PFSK-1 (cell line): ENCODE results near the gene FBXW4.

Source experiments
- FOXP2 ChIP-seq: optimal IDR thresholded peaks from 2 replicates; pipeline ENCODE3; 2011; ENCODE audit warnings: borderline replicate concordance, control low read depth, inconsistent platforms; ENCODE audit not compliant: insufficient read depth; ENCODE audit errors: extremely low read length, extremely low read depth
- POLR2AphosphoS5 ChIP-seq: IDR thresholded peaks from 2 replicates; pipeline ENCODE4 v1.6.1; 2012; ENCODE audit warnings: low read depth, mild to moderate bottlenecking, control low read depth, low read length, moderate library complexity
- SIN3A ChIP-seq: IDR thresholded peaks from 2 replicates; pipeline ENCODE4 v1.6.1; 2012; ENCODE audit warnings: mild to moderate bottlenecking, low read length, moderate library complexity, borderline replicate concordance; ENCODE audit not compliant: insufficient read depth
- TAF1 ChIP-seq: IDR thresholded peaks from 2 replicates; pipeline ENCODE4 v1.6.1; 2012; ENCODE audit warnings: low read length, control low read depth, borderline replicate concordance; ENCODE audit not compliant: insufficient read depth
- TF ChIP-seq, protein P1 (sequence below), 2 experiments: IDR thresholded peaks; 2 replicates each; pipeline versions ENCODE4 v1.6.1 to v1.8.0; 2011 to 2012; ENCODE audit warnings: low read depth in 2 of 2, low read length in 2 of 2, control low read depth in 1 of 2, inconsistent platforms in 1 of 2, mild to moderate bottlenecking in 1 of 2, moderate library complexity in 1 of 2; ENCODE audit not compliant: insufficient read depth in 1 of 2

Gene FBXW4

DNA sequence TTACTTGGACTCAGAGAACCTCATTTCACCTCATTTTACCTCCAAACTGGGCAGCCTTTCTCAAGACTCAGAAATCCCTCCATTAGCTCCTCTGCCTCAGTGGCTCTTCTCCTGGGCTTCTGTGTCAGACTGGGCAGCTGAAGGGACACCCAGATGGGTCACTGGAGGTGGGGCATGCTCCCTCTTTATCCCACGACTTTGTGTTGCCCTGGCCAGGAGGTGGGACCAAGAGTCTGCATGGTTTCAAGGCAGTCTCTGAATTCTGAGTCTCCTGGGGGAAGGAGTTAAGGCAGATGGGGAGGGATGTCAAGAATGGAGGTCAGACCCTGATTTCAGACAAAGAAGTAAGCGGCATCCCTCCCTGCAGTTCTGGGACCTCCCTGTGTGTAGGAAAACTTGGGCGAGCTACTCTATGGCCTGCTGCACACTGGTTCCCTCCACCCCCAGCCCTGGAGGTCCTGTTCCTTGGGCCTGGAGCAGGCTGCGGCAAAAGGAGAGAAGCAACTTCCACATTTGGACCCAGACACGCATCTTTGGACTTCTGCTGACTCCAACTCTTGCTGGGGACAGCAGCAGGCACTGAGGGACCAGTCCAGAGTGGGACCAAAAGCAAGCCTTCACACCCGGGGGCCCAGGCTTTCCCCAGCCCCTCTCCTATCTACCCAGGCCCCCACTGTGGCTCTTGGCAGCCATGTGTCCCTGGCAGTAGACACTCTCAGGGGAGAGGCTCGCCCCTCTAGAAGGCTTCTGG lies 117.7 kb downstream of the FBXW4 start:
- TF ChIP-seq, protein P1, sequence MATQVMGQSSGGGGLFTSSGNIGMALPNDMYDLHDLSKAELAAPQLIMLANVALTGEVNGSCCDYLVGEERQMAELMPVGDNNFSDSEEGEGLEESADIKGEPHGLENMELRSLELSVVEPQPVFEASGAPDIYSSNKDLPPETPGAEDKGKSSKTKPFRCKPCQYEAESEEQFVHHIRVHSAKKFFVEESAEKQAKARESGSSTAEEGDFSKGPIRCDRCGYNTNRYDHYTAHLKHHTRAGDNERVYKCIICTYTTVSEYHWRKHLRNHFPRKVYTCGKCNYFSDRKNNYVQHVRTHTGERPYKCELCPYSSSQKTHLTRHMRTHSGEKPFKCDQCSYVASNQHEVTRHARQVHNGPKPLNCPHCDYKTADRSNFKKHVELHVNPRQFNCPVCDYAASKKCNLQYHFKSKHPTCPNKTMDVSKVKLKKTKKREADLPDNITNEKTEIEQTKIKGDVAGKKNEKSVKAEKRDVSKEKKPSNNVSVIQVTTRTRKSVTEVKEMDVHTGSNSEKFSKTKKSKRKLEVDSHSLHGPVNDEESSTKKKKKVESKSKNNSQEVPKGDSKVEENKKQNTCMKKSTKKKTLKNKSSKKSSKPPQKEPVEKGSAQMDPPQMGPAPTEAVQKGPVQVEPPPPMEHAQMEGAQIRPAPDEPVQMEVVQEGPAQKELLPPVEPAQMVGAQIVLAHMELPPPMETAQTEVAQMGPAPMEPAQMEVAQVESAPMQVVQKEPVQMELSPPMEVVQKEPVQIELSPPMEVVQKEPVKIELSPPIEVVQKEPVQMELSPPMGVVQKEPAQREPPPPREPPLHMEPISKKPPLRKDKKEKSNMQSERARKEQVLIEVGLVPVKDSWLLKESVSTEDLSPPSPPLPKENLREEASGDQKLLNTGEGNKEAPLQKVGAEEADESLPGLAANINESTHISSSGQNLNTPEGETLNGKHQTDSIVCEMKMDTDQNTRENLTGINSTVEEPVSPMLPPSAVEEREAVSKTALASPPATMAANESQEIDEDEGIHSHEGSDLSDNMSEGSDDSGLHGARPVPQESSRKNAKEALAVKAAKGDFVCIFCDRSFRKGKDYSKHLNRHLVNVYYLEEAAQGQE (IDR thresholded peaks at IDR 0.05; ENCODE audit: insufficient read depth in 1 of 2, low read depth in 2 of 2, low read length in 2 of 2): no peak
- TF ChIP-seq TAF1: no peak
- no peak for TF ChIP-seq SIN3A
- TF ChIP-seq POLR2AphosphoS5: no peak
- no peak for TF ChIP-seq FOXP2

DNA sequence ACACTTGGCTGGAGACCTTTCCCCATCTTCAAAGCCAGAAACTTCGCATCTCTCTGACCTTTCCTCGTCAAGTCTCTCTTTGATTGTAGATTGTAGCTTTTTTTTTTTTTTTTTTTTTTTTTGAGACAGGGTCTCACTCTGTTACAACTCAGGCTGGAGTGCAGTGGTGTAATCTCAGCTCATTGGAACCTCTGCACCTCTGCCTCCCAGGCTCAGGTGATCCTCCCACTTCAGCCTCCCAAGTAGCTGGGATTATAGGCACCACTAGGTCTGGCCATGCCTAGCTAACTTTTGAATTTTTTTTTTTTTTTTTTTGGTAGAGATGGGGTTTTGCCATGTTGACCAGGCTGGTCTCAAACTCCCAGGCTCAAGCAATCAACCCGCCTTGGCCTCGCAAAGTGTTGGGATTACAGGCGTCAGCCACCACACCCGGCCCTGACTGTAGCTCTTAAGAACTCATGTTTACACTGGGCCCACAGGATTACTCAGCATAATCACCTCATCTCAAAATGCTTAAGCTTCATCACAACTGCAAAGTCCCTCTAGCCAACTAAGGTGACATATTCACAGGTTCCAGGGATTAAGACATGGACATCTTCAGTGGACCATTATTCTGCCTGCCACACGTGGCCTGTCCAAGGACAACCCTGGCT lies 118.6 kb downstream of the FBXW4 start:
- no peak for TF ChIP-seq SIN3A
- no peak for TF ChIP-seq FOXP2
- no peak for TF ChIP-seq POLR2AphosphoS5
- TF ChIP-seq, protein P1 (IDR thresholded peaks at IDR 0.05; ENCODE audit: insufficient read depth in 1 of 2, low read depth in 2 of 2, low read length in 2 of 2): no peak
- TF ChIP-seq TAF1: no peak

DNA sequence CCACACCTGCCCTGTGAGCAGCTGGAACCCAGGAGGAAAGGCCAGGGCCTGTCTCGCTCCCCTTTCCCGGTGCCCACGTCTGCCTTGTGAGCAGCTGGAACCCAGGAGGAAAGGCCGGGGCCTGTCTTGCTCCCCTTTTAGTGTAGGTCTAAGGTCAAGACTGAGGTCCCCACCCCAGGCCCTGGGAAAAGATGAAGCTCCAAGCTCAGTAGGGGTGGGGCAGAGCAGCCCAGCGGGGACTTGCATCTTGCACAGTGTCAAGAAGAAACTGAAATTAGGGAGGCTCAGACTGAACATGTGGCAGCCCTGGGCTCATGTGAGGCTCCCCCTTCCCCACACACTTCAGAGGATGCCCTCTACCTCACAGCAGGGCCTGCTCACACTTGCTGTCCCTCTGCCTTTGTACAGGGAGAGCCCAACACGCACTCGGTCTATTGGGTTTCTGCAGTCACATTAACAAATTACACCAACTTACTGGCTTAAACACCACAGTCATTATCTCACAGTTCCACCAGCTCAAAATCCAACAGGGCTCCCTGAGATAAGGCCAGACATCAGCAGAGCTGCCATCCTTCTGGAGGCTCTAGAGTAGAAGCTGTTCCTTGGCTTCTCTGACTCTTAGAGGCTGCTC lies 119.3 kb downstream of the FBXW4 start:
- TF ChIP-seq SIN3A (no peak), POLR2AphosphoS5 (no peak), TAF1 (no peak), FOXP2 (no peak)
- TF ChIP-seq, protein P1 (IDR thresholded peaks at IDR 0.05; ENCODE audit: insufficient read depth in 1 of 2, low read depth in 2 of 2, low read length in 2 of 2): no peak

DNA sequence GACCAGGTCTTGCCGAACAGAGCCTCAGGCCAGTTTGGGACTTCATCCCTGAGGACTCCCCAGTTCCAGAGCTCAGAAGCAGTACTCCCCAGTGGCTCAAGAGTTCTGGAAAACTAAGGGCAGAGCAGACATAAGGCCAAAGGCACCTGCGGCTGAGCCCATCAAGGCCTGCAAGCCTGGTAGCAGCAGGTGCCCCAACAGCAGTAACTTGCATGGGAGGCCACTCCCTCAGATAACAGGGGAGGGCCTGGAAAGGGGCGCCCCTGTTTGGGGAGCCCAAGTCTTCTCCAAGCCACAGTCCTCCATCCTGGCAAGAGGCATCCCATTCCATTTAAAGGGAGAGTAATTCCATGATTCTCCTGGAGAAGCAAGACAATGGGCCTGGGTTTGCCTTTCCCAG lies 119.9 kb downstream of the FBXW4 start:
- TF ChIP-seq FOXP2 (no peak), TAF1 (no peak), POLR2AphosphoS5 (no peak), SIN3A (no peak)
- TF ChIP-seq, protein P1 (IDR thresholded peaks at IDR 0.05; ENCODE audit: insufficient read depth in 1 of 2, low read depth in 2 of 2, low read length in 2 of 2): no peak
